Iris pigment epithelial cell (primary cell): ENCODE results near the gene KIF1A.
"Not testable (repeated sequence)": the region's sequence is repeated elsewhere in the genome, so short reads cannot be mapped to it uniquely, and the experiment has no call there.

Source experiments
- DNase-seq: peaks from one replicate; pipeline ENCODE4 v3.0.0-alpha.2; 2011; ENCODE audit warnings: low read depth

Gene KIF1A

DNA sequence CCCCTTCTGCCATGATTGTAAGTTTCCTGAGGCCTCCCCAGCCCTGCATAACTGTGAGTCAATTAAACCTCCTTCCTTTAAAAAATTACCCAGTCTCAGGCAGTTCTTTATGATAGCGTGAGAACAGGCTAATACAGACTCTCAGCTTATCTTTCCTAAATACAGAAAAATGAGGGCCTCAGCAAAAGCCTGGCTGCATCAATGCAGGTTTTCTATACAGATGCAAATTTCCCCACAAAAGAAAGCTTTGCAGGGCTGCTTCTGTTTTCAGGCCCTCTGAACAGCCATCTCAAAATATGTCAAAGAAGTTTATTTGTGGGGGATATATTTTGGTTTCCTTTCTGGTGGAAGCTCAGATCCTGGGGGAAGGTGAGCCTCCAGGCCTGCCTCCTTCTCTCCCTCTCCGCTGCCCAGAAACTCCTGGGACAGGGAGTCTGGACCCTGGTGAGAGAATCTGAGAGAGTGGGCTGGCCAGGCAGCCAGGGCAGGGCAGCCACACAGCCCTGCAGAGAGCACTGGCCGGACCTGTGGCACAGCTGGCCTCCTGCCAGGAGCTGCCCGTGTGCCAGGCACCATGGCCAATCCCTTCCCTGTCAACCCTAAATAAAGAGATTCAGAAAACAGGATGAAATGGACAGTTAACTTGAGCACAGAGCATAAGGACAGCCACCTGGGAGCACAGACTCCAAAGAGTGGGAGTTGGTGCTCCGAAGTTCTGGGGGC lies 27.0 kb upstream of the KIF1A start:
- DNase-seq = no peak

DNA sequence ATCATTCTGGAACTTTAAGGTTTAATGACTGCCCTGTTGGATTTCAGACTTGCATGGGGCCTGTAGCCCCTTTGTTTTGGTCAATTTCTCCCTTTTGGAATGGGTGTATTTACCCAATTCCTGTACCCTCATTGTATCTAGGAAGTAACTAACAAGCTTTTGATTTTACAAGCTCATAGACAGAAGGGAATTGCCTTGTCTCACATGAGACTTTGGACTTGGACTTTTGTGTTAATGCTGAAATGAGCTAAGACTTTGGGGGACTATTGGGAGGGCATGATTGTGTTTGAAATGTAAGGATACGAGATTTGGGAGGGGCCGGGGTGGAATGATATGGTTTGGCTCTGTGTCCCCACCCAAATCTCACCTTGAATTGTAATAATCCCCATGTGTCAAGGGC lies 26.3 kb upstream of the KIF1A start:
- DNase-seq = not testable (repeated sequence)

DNA sequence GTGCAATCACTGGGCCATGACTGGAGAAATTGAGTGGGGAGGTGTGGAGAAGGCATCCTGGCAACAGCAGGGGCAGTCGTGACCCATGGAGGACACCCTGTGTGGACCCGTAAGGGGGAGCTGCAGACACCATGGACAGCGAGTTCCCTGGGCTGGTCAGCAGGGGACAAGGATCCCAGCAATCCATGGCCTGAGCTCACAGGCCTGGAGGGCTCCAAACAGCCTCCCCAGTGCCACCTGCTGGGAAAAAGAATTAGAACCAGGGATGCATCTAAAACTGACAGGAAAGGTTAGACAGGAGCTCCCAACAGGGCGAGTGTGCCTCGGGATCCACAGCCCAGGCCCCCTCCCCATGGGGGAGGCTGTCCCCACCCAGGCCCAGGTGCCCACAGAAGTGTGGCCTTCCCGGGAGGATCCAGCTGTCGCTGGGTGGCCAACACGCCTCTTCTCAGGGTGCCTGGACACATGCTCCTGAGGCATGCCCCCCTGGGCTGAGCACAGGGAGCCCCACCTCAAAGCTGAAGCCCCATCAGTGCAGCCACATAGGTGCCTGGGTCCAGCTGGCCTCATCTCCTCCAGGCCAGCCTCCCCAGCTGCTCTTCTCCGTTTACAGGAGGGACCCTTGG lies 20.5 kb upstream of the KIF1A start:
- peak; percentile 62 for DNase-seq

DNA sequence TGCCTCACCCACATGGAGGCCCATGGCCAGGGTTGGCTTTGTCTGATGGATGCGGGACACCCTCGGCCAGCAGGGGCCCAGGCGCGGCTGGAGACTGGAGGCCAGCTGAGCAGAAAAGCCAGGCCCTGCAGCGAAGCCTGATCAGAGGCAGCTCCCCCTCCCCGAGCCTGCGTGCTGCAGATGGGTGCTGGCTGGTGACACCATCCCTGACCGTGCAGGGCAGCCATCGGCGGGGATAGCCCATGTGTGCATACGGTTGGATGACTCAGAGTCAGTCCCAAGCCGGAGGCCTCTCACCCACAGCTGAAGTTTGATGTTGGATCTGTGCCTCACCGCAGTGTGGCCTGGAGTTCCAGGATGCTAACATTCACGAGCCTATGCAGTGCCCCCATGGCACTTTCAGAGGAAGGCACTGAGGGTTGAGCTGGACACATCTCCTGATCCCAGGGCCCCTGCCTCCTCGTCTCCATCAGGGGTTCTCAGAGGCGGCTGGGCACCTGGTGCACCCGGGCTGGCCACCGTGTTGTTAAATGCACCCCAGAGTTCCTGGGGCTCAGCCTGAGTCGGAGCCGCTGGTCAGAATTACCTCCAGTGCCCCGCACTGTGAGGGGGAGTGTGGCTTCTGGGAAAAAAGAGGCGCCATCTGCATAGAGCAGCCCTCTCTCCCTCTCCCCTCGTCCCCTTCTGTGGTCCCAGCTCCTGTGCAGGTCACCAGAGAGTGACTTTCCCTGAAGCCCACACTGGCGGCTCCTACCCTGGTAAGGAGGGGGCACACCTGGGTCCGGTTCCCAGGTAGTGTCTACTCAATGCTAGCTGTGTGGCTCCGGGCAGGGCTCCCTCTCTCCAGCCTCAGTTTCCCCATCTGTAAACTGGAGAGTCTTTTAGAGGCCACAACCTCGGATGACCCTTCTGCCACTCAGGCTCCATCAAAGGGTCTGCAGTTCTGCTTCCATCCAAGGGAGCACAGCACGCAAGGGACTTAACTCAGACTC lies 19.4 kb upstream of the KIF1A start:
- DNase-seq = no peak

DNA sequence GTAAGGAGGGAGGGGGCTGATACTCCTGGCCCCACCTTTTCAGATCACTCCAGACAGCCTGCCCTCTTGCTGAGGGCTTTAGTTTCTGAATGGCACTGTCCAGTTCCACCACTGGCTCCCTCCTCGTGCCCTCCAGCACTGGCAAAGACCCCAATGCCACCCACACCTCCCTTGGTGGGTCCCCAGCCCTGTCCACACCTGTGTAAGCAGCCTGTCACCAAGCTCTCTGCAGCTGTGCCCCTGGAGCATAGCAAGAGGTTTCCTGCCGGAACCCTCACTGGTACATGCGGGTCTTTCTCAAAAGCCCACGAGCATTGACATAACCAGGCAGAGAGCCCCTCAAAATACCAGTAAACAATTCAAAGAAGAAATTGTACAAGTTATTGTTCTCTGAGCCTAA lies 17.6 kb upstream of the KIF1A start:
- DNase-seq = no peak

DNA sequence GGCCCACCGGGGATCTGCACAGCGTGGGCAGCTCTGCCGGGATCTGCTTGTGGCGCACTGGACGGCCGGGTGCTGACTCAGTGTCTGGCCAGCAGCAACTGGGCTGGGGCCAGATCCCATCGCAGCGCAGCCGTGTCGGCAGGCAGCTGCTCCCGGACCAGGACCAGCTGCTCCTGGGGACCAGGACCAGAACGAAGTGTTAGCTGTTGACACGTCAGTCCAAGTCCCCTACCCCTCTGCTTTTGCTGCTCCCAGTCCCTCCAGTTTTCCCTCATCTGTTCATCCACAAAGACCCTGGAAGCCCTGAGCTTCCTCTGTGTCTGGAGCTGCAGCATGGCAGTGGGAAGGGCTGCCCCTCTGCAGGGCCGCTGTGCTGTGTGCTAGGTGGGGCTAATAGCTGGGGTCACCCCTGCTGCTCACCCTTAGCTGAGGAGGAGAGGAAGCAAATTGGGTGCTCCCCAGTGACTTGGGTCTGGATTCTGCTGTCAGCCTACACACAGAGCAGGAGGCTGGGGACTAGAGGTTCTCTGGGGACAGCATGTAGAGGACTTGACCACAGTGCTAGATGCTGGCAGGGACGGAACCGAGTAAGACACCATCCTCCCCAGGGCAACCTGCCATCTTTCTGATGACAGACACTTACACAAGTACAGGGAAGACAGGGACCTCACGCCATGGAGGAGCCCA lies 16.9 kb upstream of the KIF1A start:
- peak; percentile 26 for DNase-seq

DNA sequence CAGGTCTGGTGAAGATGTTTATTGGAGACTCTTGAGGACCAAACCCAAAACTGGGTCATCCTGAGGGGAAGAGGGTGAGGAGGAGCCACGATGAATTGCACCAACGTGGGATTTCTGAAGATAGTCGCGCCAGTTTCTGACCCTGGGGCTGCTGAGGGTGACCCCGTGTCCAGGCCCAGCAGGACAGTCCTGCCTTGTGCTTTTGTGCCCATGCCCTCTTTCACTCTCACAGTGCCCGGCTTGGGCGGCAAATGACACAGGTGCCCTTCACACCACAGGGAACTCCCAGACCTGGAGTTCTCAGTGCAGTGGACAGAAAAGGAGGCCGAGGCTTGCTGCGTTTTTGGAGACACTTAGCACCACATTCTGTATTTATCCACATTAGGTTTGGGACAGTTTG lies 15.5 kb upstream of the KIF1A start:
- no peak for DNase-seq

DNA sequence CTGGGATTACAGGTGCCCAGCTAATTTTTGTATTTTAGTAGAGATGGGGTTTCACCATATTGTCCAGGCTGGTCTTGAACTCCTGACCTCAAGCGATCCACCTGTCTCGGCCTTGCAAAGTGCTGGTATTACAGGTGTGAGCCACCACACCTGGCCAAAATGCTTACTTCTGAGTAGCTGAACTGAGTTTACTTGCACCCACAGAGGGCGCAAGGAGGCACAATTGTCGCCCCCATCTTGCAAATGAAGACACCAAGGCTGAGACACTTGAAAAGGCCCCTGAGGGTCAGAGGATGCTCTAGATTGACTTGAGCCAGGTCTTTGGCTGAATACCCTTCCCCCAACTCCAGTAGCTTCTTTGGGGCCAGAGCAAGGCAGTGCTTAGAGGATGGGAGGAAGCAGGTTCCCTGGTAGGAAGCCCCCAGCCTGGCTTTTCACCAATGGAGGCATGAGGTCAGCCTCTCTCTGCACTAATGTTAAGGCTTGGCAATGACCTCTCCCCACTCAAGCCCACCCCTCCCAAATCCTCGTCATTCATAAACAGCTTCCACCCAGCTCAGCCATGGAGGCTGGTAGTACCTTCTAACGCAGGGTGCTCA lies 14.5 kb upstream of the KIF1A start:
- no peak for DNase-seq

DNA sequence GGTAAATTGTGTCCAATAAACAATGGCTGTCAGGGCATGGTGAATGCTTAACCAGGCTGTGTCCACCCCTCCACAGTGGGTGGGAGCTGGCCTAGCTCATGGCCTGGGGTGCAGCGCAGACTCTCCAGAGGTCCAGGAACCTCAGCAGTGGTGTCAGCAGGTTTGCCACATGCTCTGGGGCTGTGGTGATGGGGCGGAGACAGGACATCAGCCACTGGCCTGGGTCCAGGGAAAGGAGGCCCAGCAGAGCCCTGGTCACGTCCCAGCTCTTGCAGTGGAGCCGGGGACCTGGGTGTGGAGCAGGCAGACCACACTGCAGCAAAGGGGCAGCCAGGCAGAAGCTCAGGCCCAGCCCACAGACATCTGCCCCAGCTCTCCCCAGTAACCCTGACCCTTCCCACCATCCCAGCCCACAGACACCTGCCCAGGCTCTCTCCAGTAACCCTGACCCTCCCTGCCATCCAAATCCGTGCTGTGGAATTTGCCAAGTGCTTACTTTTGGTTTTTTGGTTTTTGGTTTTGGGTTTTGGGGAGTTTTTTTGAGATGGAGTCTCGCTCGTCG lies 13.8 kb upstream of the KIF1A start:
- DNase-seq = no peak

DNA sequence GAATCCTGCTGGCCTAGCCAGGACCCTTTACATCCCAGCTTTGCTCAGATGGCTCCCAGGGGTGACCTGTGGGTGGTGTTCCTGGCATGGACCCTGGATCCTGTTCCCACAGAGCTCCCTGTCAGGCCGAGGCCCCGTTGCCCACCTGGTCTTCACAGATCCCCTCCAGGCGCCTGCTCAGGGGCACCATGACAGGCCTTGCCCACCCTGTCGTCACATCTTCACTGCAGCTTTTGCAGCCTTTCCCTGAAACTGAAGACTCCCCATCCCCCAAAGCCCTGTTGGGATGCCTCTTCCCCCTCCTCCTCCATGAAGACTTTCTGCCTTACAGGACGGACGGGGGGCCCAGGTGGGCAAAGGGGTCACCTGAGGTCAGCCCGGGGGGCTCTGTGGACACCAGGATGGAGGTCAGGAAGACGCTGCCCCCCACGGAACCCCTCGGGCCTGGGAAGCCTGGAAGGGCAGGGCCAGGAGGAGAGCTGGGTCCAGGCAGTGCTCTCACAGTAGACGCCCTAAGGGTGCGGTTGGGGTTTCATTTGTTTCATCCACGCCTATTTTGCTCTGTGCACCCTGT lies 13.0 kb upstream of the KIF1A start:
- no peak for DNase-seq

DNA sequence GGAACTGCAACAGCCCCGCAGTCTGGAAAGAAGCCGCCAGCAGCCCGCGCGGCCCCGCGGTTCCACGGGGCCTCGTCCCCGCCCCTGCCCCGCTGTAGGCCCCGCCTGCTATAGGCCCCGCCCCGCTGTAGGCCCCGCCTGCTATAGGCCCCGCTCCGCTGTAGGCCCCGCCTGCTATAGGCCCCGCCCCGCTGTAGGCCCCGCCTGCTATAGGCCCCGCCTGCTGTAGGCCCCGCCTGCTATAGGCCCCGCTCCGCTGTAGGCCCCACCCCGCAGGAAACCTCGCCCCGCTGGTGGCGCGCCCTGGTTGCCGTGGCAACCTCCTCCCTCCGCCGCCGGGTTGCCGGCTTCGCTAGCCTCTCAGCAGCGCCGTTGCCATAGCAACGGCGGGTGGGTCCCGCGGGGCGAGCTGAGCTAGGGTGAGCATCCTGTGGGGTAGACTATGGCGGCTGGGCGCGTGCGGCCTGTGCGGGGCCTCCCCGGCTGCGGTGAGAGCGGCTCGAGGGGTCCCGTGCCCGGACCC lies 12.2 kb upstream of the KIF1A start:
- peak; percentile 94 for DNase-seq

DNA sequence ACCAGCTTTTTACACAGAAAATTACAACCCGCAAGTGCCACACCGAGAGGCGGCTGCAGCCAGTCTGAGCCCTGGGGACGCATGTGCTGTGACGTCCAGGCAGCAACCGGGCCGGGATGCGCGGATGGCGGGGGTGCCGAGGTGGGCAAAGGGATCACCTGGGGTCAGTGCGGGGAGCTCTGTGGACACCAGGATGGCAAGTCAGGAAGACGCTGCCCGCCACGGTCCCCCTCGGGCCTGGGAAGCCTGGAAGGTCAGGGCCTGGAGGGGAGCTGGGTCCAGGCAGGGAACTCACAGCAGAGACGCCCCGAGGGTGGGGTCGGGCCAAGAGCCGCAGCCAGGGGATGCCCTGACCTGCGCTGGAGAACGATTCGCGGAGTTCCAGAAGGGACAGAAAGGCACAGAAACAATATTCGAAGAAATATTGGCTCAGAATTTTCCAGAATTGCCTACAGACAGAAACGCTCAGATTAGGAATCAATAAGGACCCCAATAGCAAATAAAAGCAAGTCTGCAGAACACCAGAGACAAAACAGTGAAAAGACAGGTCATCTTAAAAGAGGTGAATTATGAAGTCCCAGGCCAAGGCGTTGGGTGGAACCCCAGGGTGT lies 11.7 kb upstream of the KIF1A start:
- no peak for DNase-seq

DNA sequence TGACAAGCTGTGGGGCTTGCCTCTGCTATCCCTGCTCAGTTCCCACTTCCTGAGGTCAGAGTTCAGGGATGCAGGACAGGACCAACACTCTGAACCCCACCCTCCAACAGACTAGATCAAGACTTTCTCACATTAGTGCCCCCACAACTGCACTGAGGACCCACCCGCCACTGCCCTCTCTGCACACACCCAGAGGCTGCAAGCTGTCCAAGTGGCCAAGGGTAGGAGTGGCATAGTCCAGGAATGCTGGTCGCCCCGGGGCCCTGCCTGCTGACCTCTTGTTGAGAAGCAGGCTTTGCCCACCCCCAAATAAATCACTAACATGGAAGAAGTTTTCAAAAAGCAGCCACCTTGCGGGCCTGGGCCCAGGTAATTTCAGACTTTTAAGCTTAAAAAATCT lies 5.5 kb upstream of the KIF1A start:
- DNase-seq = no peak

DNA sequence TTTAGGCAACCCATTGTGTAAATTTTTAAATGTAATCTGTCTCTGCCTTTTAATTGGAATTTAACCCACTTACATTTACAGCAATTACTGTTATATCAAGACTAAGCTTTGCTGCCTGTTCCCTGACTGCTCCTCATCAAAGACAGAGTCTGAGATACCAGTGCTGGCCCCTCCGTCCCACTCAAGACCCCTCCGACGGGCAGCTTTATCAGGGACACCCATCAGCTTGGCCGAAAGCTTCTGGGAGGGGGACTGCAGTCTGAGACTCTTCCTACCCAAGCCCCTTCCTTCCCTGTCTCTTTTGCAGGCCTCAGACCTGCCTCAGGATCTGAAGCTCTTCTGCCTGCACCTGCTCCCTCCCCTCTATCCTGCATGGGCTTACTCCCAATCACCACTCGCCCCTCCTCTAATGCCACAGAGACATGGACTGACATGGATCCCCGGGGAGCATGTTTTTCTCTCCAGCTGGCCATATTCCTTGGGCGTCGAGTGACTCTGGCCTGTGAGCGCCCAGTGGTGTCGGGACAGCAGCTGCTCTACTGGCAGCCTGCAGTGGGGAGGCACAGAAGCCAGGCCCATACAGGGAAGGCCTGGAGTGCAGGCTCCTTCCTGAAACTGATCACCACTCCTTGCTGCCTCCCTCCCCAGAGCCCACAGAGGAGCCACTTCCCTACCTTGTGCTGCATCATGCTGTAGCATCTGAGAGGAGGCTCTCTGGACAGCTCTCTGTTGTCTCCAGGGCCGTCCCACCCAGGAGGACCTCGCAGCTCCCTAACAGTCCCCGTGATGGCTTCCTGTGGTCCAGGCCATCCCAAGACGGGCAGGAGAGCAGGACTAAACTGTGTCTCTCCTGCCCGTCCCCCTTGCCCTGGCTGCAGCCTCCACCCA lies 3.7 kb upstream of the KIF1A start:
- DNase-seq = no peak

DNA sequence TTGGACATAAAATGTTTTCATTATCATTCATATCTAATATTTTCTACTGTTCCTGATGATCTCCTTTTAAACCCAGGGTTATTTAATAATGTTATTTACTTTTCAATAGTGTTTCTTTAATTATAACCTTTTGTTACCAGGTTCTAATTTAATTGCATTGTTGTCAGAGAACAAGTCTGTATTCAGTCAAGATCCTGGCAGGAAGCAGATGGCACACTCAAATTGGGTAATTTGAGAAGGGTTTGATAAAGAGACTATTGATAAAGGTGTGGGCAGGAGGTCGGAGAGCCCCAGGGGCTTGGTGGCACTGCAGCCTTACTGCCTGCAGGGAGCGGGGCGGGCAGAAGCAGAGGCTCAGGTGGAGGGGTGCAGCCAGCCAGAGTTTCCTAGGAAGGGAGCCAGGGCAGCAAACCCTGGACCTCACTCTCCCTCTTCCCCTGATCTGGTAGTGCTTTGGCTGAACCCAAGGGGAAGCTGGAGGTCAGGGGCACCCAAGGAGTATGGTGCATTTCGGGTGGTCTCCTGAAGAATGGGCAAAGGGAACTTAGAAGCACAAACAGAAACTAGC lies 2.3 kb upstream of the KIF1A start:
- DNase-seq = no peak

DNA sequence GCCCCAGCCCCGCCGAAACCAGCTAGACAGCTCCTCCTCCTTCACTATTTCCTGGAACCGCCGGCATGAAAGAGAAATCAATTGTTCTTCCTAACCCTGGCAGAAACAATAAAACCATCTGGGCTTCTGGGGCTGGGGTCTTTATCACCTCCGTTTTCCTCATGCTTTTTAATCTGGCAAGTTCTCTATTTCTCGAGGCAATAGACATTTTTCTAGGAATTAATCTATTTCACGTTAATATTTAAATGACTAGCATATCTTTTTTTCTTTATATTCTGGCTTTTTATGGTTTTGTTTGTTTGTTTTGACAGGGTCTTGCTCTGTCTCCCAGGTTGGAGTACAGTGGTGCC lies 1.4 kb upstream of the KIF1A start:
- no peak for DNase-seq

DNA sequence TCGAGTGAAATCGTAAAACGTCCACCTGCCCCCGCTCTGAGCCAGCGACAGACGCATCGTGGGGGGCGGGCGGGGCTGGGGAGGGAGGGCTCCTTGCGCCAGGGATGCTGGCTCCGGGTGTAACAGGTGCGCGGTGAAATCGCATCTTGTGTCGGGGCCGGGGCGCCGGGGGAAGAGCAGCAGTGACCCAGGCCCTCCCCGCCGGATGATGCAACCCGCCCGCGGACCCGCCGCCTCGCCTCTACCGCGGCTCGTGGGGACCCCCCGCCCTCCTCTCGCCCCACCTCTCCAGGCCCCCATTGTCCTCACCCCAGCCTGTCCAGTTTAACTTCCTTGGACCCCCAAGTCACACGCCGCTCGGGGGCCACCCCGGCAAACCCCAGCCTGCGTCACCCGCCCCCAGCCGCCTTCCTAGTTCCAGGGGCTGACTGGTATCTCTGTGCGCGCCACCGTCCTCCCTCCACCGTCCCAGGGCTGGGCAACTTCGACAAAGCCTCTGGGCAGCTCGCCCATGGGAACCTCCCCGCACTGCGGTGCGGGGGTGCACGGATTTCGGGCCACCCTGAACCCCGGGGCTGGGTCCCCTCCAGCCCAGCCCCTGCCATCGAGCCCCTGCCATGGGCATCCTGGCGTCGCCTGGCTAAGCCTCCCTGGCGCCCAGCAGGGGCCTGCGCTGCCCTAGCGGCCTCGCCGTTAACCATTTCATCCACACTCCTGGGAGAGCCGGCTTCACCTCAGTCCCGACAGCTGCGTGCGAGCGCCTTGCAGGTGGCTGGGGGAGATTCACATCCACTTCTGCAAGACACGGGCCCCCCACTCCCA lies 799 bp upstream of the KIF1A start:
- no peak for DNase-seq

DNA sequence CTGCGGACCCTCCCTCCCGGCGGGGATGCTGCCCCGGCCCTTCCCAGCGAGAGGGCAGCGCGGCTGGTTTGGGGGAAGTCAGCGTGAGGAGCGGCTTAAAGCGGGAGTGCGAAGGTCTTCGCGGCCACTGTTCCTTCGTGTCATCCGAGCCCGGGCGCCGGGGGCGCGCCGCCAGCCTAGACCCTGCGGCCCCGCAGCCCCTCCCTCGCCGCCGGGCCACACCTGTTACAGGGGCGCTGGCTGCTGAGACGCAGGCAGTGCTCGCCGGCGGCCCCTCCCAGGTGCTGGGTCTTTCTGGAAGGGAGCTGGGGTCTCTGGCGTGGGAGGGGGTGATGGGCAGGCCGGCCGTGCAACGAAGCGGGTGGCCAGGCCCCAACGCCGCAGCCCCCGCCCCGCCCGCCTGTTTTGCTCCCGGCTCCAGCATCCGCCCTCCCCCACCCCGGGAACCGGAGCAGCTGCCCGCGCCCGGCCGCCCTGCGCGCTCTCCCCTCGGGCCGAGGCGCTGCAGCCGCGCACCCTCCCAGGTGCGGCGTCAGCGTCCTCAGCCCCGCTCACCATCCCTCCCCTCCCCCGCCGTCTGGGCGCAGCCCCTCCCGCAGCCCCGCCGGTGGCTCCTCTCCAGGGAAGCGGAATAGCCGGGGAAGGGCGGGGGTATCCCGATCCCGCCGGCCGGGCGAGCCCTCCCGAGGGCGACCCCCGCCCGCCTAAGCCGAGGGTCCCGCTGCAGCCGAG lies 727 bp downstream of the KIF1A start:
- no peak for DNase-seq
